Liver (tissue), 3 donors: ENCODE results near the gene NAGPA.

Source experiments
- HNF4A ChIP-seq, 2 donors: conservative IDR thresholded peaks; 2 replicates each; pipeline ENCODE4 v1.6.1; 2016; ENCODE audit warnings: antibody characterized with exemption in 2 of 2, mild to moderate bottlenecking in 2 of 2
- RAD21 ChIP-seq, 2 donors: IDR thresholded peaks; 2 replicates each; pipeline ENCODE4 v1.6.1; 2016; ENCODE audit warnings: antibody characterized with exemption in 2 of 2, mild to moderate bottlenecking in 2 of 2
- RXRA ChIP-seq, 2 donors: IDR thresholded peaks; 2 replicates each; pipeline ENCODE4 v1.6.1; 2017 to 2018; ENCODE audit warnings: antibody characterized with exemption in 2 of 2, mild to moderate bottlenecking in 1 of 2
- SP1 ChIP-seq: IDR thresholded peaks from 2 replicates; pipeline ENCODE4 v1.6.1; 2018; ENCODE audit warnings: antibody characterized with exemption, mild to moderate bottlenecking
- TAF1 ChIP-seq: conservative IDR thresholded peaks from 2 replicates; pipeline ENCODE4 v1.6.1; 2016; ENCODE audit warnings: antibody characterized with exemption, mild to moderate bottlenecking
- YY1 ChIP-seq: IDR thresholded peaks from 2 replicates; pipeline ENCODE4 v1.6.1; 2016; ENCODE audit warnings: antibody characterized with exemption, mild to moderate bottlenecking
- TF ChIP-seq, protein P1 (sequence below): fragments of 150-350 bp; IDR thresholded peaks from 2 replicates; pipeline ENCODE4 v1.5.1; 2017; ENCODE audit warnings: improper control_type of control experiment, low read depth, low read length; ENCODE audit not compliant: missing input control
- TF ChIP-seq, protein P2 (sequence below): IDR thresholded peaks from 2 replicates; pipeline ENCODE4 v1.6.1; 2016; ENCODE audit warnings: antibody characterized with exemption
- donor health status: healthy.
- donor health status: healthy.

DNA sequence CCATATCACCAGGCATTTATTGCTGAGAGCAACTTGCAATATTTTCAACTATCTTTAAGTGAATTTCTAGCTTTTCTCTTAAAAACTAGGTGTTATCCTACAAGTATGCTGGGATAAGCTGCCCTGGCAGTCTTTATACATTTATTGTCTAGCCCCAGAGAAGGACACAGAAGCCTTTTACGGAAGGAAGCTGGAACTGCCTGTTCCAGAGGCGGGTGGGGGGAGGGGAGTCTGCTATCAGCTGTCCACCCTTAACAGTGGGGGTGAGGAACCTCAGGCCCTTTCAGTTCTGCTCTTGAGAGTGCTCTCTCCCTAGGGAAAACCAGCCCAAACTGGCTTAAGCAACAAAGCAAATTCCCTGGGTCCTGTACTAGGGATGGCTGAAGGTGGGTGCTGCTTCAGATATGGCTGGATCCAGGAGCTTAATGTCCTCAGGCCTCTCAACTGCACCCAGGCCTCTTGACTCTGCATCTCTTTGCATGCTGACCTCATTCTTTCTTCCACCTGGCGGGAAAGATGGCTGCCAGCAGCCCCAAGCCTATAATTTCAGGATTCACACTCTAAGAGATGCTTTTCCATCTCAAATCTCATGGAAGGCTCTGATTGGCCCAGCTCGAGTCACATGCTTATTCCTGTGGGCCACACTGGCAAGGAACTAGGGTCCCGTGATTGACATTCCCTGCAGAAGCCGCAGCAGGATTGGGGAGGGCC, 16.6 kb downstream of the NAGPA start:
- TF ChIP-seq, protein P1, sequence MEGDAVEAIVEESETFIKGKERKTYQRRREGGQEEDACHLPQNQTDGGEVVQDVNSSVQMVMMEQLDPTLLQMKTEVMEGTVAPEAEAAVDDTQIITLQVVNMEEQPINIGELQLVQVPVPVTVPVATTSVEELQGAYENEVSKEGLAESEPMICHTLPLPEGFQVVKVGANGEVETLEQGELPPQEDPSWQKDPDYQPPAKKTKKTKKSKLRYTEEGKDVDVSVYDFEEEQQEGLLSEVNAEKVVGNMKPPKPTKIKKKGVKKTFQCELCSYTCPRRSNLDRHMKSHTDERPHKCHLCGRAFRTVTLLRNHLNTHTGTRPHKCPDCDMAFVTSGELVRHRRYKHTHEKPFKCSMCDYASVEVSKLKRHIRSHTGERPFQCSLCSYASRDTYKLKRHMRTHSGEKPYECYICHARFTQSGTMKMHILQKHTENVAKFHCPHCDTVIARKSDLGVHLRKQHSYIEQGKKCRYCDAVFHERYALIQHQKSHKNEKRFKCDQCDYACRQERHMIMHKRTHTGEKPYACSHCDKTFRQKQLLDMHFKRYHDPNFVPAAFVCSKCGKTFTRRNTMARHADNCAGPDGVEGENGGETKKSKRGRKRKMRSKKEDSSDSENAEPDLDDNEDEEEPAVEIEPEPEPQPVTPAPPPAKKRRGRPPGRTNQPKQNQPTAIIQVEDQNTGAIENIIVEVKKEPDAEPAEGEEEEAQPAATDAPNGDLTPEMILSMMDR, result no peak
- TF ChIP-seq RAD21 (IDR thresholded peaks at IDR 0.05), result no peak
- TF ChIP-seq TAF1, result no peak
- TF ChIP-seq, protein P2, sequence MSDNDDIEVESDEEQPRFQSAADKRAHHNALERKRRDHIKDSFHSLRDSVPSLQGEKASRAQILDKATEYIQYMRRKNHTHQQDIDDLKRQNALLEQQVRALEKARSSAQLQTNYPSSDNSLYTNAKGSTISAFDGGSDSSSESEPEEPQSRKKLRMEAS, result no peak
- TF ChIP-seq YY1, result no peak
- TF ChIP-seq HNF4A (conservative IDR thresholded peaks at IDR 0.05), result no peak
- no peak for TF ChIP-seq RXRA (IDR thresholded peaks at IDR 0.05)
- TF ChIP-seq SP1, result no peak
